Panc1 (cell line): ENCODE results near the gene CIBAR2. TPM values are rescaled to one million over a fixed set of nuclear protein-coding genes. Genes with fewer than 3 reads are reported as not detected.

Experiments
- ATAC-seq: fragments of 200-7000 bp; cut with Tn5 transposase; 2 replicates; pipeline ENCODE4 v1.9.1; 2020; ENCODE audit warnings: mild to moderate bottlenecking, moderate library complexity
- BruUV-seq: library from RNA; stranded (reverse); fragments of 400-500 nt; replicated peaks from 2 replicates; lab custom pipeline; 2021; lab: Mats Ljungman, UMichigan
- CTCF ChIA-PET: fragments of 300-600 bp; sonication (Branson Sonifier 250); formaldehyde crosslinking; loops from one replicate; lab custom pipeline; 2022; ENCODE audit warnings: antibody characterized with exemption; lab: Charles Lee
- POLR2A ChIA-PET: fragments of 300-600 bp; sonication (Branson Sonifier 250); formaldehyde crosslinking; loops from one replicate; lab custom pipeline; 2022; ENCODE audit warnings: antibody characterized with exemption; lab: Charles Lee
- DNase-seq: peaks from one replicate; pipeline ENCODE4 v3.0.0-alpha.2; 2010; ENCODE audit warnings: low read depth, low spot score
- H3K27ac ChIP-seq: 2 replicates; pipeline ENCODE4 v1.5.1; 2011; ENCODE audit warnings: mild to moderate bottlenecking, low read length, inconsistent platforms
- H3K27me3 ChIP-seq: fragments of 200-500 bp; sonication (Bioruptor generic); 2 replicates; pipeline ENCODE4 v1.6.0; 2014; ENCODE audit warnings: low read length, inconsistent platforms; ENCODE audit not compliant: control insufficient read depth, insufficient read depth
- H3K36me3 ChIP-seq: fragments of 200-500 bp; sonication (Bioruptor generic); 2 replicates; pipeline ENCODE4 v1.5.1; 2014; ENCODE audit warnings: inconsistent platforms, mild to moderate bottlenecking, low read length, moderate library complexity; ENCODE audit not compliant: control insufficient read depth, insufficient read depth
- H3K4me1 ChIP-seq: 2 replicates; pipeline ENCODE4 v1.5.1; 2011; ENCODE audit warnings: inconsistent platforms, mild to moderate bottlenecking, low read length, moderate library complexity; ENCODE audit not compliant: control insufficient read depth, insufficient read depth
- H3K4me3 ChIP-seq, 2 experiments: 2 replicates each; pipeline ENCODE4 v1.5.1; 2011 to 2012; ENCODE audit warnings: low read depth in 2 of 2, low read length in 2 of 2, mild to moderate bottlenecking in 2 of 2, inconsistent platforms in 1 of 2, moderate library complexity in 1 of 2
- H3K9me3 ChIP-seq: fragments of 200-500 bp; sonication (Bioruptor generic); 2 replicates; pipeline ENCODE4 v1.5.1; 2014; ENCODE audit warnings: low read depth, mild to moderate bottlenecking, inconsistent platforms, low read length, moderate library complexity; ENCODE audit not compliant: control insufficient read depth, insufficient read depth
- CTCF ChIP-seq: fragments of 450-650 bp; IDR thresholded peaks from 2 replicates; pipeline ENCODE4 v1.5.1; 2017; ENCODE audit warnings: mild to moderate bottlenecking
- POLR2AphosphoS5 ChIP-seq: IDR thresholded peaks from 2 replicates; pipeline ENCODE4 v1.6.1; 2012; ENCODE audit warnings: mild to moderate bottlenecking, low read depth, low read length, moderate library complexity
- REST ChIP-seq, 2 experiments: IDR thresholded peaks; 2 replicates each; pipeline ENCODE4 v1.6.1; 2011 to 2012; ENCODE audit warnings: low read depth in 2 of 2, control low read depth in 1 of 2, low read length in 1 of 2, mild to moderate bottlenecking in 1 of 2, moderate library complexity in 1 of 2; ENCODE audit not compliant: insufficient read depth in 1 of 2
- SIN3A ChIP-seq: IDR thresholded peaks from 2 replicates; pipeline ENCODE4 v1.6.1; 2012; ENCODE audit warnings: low read depth, mild to moderate bottlenecking, low read length, moderate library complexity, borderline replicate concordance; ENCODE audit not compliant: insufficient read depth
- TCF7L2 ChIP-seq: IDR thresholded peaks from 2 replicates; pipeline ENCODE4 v1.6.1; 2011; ENCODE audit warnings: mild to moderate bottlenecking, low read depth, low read length, inconsistent platforms
- in situ Hi-C: cut with HindIII; loops from 2 replicates; pipeline ENCODE4 v1.10.0; 2016; ENCODE audit warnings: low sequenced_read_pairs, low pct_unique_long_range_greater_than_20kb
- intact Hi-C: fragments of 100-400 bp; cut with micrococcal nuclease; formaldehyde crosslinking; loops from one replicate; pipeline ENCODE4 v1.10.0; 2022; ENCODE audit not compliant: unreplicated experiment
- total RNA-seq: library from RNA; stranded (reverse); gene quantifications from one replicate; pipeline ENCODE4 v1.2.1, GENCODE V29; 2021; ENCODE audit not compliant: unreplicated experiment

Gene CIBAR2
- total RNA-seq, 1 experiment from 2014 or later, result not detected

DNA sequence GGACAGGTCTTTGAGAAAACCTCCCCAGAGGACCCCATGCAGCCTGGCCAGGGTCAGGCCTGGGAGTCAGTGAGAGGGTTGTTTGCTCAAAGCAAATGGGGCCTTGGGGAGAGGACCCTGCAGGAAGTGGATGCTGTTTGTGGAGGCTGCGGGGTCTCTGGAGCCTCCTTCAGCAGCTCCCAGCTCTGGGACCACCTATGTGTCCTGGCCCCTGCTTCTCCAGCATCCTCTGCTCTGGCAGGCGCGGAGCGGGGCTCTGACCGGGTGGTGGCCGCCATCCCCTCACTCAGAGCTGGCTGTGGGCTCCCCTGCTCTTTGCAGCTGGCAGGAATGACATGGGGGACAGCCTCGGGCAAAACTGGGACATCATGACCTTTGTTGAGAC, 29.8 kb upstream of the CIBAR2 start:
- POLR2A ChIA-PET, result no interaction called here
- no peak overlapping the region for H3K27ac ChIP-seq
- in situ Hi-C loops (no loop called here), intact Hi-C loops (no loop called here)
- no peak overlapping the region for H3K4me3 ChIP-seq
- CTCF ChIA-PET, result no interaction called here
- no peaks in the 10 kb centered on the region for H3K36me3 ChIP-seq
- H3K9me3 ChIP-seq, result no peaks in the 10 kb centered on the region
- DNase-seq, result no peak
- H3K4me1 ChIP-seq, result peaks cover 27% of the 10 kb centered on the region
- TF ChIP-seq TCF7L2, result no peak
- no peak for TF ChIP-seq SIN3A
- H3K27me3 ChIP-seq, result no peaks in the 10 kb centered on the region
- ATAC-seq, result no peak
- BruUV-seq, result no TSS peak

DNA sequence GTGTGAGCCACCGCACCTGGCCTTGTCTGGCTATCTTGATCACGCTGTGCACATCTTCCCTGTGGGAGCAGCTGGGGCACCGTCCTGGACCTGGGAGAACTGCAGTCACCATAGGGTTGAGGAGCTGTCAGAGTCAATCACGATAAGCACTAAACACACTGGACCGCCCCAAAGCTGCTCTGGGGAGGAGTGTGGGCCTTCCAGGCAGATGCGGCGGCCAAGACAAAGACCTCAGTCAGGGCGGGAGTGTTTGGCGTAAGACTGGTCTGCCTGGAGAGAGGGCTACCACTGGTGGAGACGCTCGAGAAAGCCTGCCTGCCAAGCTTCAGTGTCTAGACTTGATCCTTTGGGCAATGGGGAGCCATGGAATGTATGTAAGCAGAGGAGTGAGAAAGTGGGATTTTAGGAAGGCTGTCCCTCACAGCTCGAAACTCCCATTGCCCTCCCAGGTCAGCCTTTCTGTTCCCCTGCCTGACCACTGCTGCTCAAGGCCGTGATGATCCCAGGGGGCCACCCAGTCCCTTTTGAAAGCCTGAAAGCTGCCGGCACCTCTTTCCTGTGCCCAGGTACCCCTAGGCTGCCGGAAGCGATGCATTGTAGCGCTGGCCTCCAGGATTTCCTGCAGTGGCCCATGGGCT, 29.3 kb upstream of the CIBAR2 start:
- in situ Hi-C loops (no loop called here), intact Hi-C loops (no loop called here)
- H3K36me3 ChIP-seq, result no peaks in the 10 kb centered on the region
- no peaks in the 10 kb centered on the region for H3K27me3 ChIP-seq
- DNase-seq, result no peak
- POLR2A ChIA-PET, result no interaction called here
- no peak for ATAC-seq
- no TSS peak for BruUV-seq
- H3K27ac ChIP-seq, result no peak overlapping the region
- TF ChIP-seq CTCF, result no peak
- TF ChIP-seq REST (IDR thresholded peaks at IDR 0.05; ENCODE audit: insufficient read depth in 1 of 2, low read depth in 2 of 2, low read length in 1 of 2), result no peak
- TF ChIP-seq SIN3A, result no peak
- no peak for TF ChIP-seq TCF7L2
- no peak for TF ChIP-seq POLR2AphosphoS5
- H3K4me1 ChIP-seq, result peaks cover 22% of the 10 kb centered on the region
- H3K4me3 ChIP-seq, result no peak overlapping the region
- no peaks in the 10 kb centered on the region for H3K9me3 ChIP-seq
- CTCF ChIA-PET, result no interaction called here

GRCh38 chr16:85140455-85141012, 28.3 kb upstream of the CIBAR2 start:
- DNase-seq (no peak), ATAC-seq (no peak)
- in situ Hi-C loops (no loop called here), intact Hi-C loops (no loop called here)
- H3K4me3 ChIP-seq, result no peak overlapping the region
- TF ChIP-seq CTCF, result no peak
- no peak for TF ChIP-seq TCF7L2
- no peak for TF ChIP-seq POLR2AphosphoS5
- no peak for TF ChIP-seq SIN3A
- no peak for TF ChIP-seq REST (IDR thresholded peaks at IDR 0.05; ENCODE audit: insufficient read depth in 1 of 2, low read depth in 2 of 2, low read length in 1 of 2)
- no peak overlapping the region for H3K27ac ChIP-seq
- ChIA-PET POLR2A (interaction anchor here (0.6 kb wide), 1 partner anchor 11 kb away, joined by 3 read pairs; no protein-coding TSS in a partner anchor), CTCF (interaction anchor here (0.6 kb wide), 1 partner anchor 14 kb away, joined by 4 read pairs; no protein-coding TSS in a partner anchor)
- no peaks in the 10 kb centered on the region for H3K9me3 ChIP-seq
- H3K36me3 ChIP-seq, result no peaks in the 10 kb centered on the region
- BruUV-seq, result no TSS peak
- H3K4me1 ChIP-seq, result peaks cover 17% of the 10 kb centered on the region; the same call in 1 of the 2 replicates
- no peaks in the 10 kb centered on the region for H3K27me3 ChIP-seq
